IPS DF 4.7 (cell line): ENCODE measurements around the gene KLHL10.

Experiments
- DNase-seq: peaks from one replicate; pipeline ENCODE4 v3.0.0-alpha.2; 2013; ENCODE audit warnings: low spot score; ENCODE audit errors: extremely low read depth

KLHL10 gene

GRCh38 chr17:41893384-41893783, 55.8 kb downstream of the KLHL10 start:
- DNase-seq, result no peak

GRCh38 chr17:41894791-41895331, 57.2 kb downstream of the KLHL10 start:
- no peak for DNase-seq

- no peak for DNase-seq
These were observed 58.0 kb downstream of the KLHL10 start for GRCh38 chr17:41895617-41896016.

GRCh38 chr17:41896726-41897125, 59.1 kb downstream of the KLHL10 start:
- no peak for DNase-seq
